GM10266 (cell line): ENCODE measurements around the gene FUBP1.

Experiments
- DNase-seq: peaks from one replicate; pipeline ENCODE4 v3.0.0; 2012; ENCODE audit errors: extremely low spot score
- CTCF ChIP-seq: IDR thresholded peaks from 2 replicates; pipeline ENCODE4 v1.5.1; 2012; ENCODE audit warnings: mild to moderate bottlenecking, low read depth; ENCODE audit not compliant: control insufficient read depth, insufficient read depth; ENCODE audit errors: missing control alignments

The FUBP1 gene

DNA sequence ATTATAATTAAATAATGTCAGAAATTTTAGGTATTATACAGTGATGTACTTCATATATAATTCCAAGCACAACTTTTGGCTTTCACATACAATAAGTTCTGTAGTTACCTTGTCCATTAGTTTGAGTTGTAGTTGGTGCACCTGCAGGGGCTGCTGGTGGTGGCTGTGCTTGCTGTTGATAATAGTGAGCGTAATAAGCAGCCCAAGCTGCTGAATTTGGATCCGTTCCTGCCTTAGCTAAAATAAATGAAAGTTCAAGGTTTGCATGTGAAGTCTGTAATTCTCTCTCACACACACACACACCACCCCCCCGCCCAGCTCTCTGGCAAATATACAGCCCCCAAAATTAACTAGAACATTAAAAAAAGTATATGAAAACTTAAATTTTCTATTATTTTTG lies 22.4 kb downstream of the FUBP1 start:
- DNase-seq = no peak
- no peak for TF ChIP-seq CTCF

DNA sequence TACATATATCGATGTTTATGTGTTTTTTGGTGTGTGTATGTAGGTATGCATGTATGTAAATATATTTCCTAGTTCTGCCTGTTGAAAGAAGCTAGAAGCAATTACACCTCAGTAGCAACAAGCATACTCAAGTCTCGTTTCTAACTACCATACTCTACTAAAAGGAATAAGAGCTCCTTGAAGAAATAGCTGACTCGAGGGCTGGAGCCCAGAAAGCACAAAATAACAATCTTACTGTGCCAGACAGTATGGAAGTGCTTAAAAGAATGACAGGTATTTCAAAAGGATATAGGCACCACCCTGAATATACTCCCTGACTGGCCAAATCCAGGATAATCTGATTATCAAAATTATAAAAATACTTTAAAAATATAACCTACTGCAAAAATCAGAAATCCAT lies 23.2 kb downstream of the FUBP1 start:
- TF ChIP-seq CTCF = no peak

GRCh38 chr1:77954521-77954920 lies 24.4 kb downstream of the FUBP1 start:
- no peak for DNase-seq
- TF ChIP-seq CTCF = no peak

More for the DNA sequence above, 23.2 kb downstream of the FUBP1 start:
- DNase-seq = no peak

DNA sequence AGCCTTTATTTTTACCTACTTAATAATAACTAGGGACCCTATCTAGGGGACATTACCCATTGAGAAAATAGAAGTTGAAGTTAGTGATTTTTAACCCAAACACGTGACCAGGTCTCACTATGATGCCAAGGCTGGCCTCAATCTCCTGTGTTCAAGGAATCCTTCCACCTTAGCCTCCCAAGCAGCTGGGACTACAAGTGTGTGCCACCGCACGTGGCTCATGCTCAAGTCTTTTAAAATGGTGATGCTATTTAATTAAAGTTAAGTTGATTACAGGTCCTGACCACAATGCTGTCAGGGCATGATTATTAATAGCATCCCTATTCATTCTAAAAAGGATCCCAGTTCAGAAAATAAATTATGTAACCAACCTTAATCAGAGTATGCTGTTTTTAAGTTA lies 25.0 kb downstream of the FUBP1 start:
- TF ChIP-seq CTCF = no peak
- no peak for DNase-seq

DNA sequence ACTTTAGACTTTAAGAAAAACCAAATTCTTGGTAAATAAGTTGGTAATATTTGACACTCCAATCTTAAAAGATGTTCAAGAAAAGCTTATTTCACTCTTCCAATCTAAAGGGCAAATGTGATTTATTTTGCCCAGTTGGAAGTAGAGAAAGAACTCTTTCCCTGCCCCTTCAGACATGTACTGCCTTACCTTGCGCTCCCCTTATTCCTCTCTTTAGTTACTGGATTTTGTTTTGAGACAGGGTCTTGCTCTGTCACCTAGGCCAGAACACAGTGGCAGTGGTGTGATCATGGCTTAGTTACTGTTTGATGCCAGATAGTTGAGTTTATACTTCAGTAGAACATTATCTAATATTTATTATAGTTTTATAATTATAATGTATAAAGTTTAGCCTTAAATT lies 27.5 kb downstream of the FUBP1 start:
- DNase-seq = no peak
- no peak for TF ChIP-seq CTCF

DNA sequence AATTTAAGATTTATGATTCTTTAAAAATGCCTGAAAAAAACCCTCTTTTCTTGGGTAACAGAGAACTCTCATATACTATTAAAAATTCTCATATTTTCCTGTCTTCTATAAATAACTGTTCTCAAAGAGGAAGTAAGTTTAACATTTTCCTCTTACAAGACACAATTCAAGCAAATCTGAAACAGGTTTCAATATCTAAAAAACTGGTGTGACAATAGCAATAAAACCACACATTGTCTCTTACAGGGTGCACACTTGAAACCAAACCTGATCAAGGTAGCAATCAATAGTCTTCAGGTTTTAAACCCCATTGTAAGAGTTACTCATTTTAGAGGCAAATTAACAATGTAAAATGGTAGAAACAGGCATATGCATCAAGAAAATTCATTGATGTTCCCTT lies 28.0 kb downstream of the FUBP1 start:
- TF ChIP-seq CTCF = no peak
- no peak for DNase-seq

DNA sequence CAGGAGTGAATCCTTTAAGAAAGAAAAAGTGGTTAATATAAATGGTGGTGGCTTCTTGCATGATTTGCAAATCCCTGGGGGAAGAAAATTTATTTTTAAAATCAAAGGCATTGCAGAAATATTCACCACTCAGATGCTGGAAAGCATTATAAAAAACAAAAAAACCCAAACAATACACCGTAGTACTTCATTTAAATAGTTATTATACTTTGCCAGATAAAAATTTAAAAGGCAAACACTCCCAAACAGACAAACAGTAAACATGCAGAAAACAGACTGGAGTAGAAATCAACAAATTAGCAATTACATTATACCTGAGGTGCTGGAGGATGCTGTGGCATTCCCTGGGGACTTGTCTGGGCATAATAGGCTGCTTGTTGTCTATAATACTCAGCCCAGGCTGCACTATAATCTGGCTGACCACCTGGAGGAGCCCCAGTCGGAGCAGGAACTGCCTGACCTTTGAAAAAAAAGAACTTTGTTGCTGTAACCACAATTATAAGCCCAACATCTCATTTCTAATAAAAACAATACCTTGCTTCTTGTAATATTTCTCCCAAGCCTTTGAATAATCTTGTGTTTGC lies 29.9 kb downstream of the FUBP1 start:
- DNase-seq = no peak
- TF ChIP-seq CTCF = no peak

DNA sequence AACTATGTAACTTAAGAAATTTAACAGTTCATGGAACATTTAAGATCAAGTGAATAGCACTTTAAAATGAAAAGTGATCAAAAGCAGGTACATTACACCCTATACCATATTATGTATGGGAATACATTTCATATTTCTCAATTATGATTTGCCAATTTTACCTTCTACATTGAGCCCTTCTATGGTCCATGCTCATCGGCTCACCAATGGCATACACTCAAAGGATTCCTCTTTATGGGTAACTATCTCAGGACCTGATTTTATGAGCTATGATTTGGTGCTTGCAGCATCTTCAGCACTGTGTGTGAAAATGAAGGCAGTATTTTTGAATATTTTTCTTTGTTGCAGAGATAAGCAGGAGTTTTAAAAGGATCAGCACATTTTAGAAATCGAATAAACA lies 33.5 kb downstream of the FUBP1 start:
- TF ChIP-seq CTCF = no peak
- DNase-seq = no peak
